GM15510 (cell line): ENCODE measurements around the gene TMTC3.

Source experiments
- POLR2A ChIP-seq: IDR thresholded peaks from 3 replicates; pipeline ENCODE4 v1.6.1; 2011; ENCODE audit warnings: borderline replicate concordance; ENCODE audit not compliant: insufficient read length; ENCODE audit errors: extremely low read depth

Gene TMTC3

DNA sequence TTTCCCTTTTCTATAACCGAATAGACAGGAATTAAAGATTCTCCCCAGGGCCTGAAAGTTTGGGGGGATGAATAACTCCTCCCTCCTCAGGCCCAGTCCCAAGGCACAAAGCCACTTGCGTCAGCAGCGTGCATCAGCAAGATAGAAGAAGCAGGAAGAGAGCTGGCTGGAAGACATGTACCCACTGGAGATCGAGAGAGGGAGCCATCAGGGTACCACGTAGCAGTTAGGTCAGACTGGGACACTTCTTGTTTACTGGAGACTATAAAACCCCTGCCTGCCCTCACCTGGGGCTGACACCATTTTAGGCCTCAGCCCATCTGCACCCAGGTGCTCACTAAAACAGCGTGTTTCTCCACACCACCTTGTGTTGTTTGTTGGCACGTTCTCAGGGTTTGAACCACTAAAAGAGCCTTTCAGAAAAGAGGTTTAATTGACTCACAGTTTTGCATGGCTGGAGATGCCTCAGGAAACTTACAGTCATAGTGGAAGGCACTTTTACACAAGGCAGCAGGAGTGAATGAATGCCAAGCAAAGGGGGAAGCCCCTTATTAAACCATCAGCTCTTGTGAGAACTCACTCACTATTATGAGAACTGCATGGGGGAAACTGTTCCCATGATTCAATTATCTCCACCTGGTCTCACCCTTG is 93.2 kb downstream of the TMTC3 start:
- no peak for TF ChIP-seq POLR2A

- TF ChIP-seq POLR2A: no peak
These were observed 95.8 kb downstream of the TMTC3 start for GRCh38 chr12:88237954-88238353.

GRCh38 chr12:88238406-88238805 is 96.3 kb downstream of the TMTC3 start:
- TF ChIP-seq POLR2A: no peak

DNA sequence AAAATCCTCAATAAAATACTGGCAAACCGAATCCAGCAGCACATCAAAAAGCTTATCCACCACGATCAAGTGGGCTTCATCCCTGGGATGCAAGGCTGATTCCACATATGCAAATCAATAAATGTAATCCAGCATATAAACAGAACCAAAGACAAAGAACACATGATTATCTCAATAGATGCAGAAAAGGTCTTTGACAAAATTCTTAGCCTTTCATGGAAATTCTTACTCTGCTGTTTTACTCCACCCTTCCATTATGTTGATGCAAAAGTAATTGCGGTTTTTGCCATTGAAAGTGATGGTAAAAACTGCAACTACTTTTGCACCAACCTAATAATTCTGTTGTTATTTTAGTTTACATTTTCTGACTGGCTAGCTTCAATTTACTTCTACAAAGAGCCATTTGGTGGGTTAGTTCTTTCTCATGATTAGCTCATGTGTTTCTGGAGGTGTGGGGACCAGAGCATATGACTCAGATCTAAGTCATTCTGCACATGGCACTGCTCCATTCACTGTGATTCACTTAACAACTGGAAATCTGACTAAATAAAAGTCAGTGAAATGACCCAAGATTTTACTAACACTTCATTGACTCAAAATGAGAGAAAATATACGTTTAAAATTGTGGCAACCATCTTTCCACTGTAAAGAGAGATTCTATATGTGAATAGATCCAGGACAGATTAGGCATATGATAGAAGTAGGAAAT is 99.9 kb downstream of the TMTC3 start:
- no peak for TF ChIP-seq POLR2A

- TF ChIP-seq POLR2A: no peak
These were observed 100.4 kb downstream of the TMTC3 start for GRCh38 chr12:88242571-88242925.

- no peak for TF ChIP-seq POLR2A
These were observed 100.8 kb downstream of the TMTC3 start for GRCh38 chr12:88242939-88243338.

GRCh38 chr12:88243982-88244381 is 101.9 kb downstream of the TMTC3 start:
- TF ChIP-seq POLR2A: no peak

DNA sequence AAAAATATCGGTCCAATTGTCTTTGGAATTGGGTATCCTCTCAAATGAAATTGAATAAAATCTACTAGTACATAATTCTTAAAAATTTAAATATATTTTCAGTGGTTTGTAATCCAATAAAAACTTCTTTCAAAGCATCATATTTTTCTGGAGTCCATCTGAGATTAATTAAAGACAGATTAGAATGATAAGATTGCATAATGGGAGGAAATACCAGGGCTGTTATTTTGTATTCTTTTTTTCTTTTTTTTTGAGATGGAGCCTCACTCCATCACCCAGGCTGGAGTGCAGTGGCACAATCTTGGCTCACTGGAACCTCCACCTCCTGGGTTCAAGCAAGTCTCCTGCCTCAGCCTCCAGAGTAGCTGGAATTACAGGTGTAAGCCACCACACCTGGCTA is 103.8 kb downstream of the TMTC3 start:
- TF ChIP-seq POLR2A: no peak

DNA sequence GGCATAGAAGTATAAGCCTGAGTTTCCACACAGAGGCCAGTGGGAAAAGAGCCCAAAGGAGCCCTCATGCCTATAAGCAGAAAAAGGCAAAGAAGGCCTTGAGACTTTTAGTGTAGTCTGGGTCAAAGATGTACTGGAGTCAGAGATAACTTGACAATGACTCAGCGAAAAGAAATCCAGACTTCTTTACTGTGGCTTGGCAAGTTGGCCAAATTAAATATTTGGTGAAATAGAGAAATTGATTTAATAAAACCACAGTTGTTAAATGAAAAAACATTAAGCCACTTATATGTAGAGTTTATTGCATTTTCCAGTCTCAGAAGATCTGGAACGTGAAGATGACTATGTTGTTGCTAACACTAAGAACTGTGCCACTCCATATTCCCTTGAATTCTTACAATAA is 105.1 kb downstream of the TMTC3 start:
- TF ChIP-seq POLR2A: no peak

DNA sequence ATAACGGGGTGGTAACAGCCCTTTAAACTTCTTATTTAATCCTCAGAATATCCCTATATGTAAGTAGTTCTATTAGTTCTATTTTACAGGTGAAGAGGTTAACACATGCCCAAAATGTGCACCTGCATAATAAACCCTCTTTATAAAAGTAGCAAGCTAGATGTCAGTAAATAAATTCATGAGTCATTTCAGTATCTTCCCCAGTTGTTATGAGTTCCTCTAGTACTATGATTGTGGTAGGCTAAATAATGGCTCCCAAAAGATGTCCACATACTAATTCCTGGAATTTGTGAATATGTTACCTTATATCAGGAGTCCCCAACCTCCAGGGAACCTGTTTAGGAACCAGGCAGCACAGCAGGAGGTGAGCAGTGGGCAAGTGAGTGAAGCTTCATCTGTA is 106.5 kb downstream of the TMTC3 start:
- no peak for TF ChIP-seq POLR2A
